Kidney (tissue), 14 donors: ENCODE results near the gene RAB3IP. TPM values are rescaled to one million over a fixed set of nuclear protein-coding genes. Genes with fewer than 3 reads are reported as not detected.

ENCODE experiments used
- DNase-seq, 5 donors: peaks; one replicate each; pipeline ENCODE4 v3.0.0-alpha.2; 2013 to 2020
- FAIRE-seq: peaks from 2 replicates; lab custom pipeline; 2012; peaks lifted over from hg19 to GRCh38; lab: Jason Lieb, UNC
- H3K27ac ChIP-seq, 2 donors: one replicate each; pipeline ENCODE4 v1.7.0; 2013; ENCODE audit warnings: low read depth in 2 of 2, low read length in 2 of 2, inconsistent platforms in 1 of 2
- H3K27me3 ChIP-seq: one replicate; pipeline ENCODE4 v1.7.1; 2013; ENCODE audit warnings: low read length, inconsistent platforms; ENCODE audit not compliant: control insufficient read depth, insufficient read depth
- H3K36me3 ChIP-seq, 3 donors: one replicate each; pipeline versions ENCODE4 v1.7.0 to v1.7.1; 2013; ENCODE audit warnings: low read length in 3 of 3, control low read depth in 1 of 3, inconsistent platforms in 1 of 3; ENCODE audit not compliant: insufficient read depth in 3 of 3, control insufficient read depth in 2 of 3
- H3K4me1 ChIP-seq, 3 donors: one replicate each; pipeline versions ENCODE4 v1.7.0 to v1.7.1; 2013; ENCODE audit warnings: low read length in 3 of 3, inconsistent platforms in 1 of 3, low read depth in 1 of 3; ENCODE audit not compliant: control insufficient read depth in 2 of 3, insufficient read depth in 2 of 3
- H3K4me3 ChIP-seq, 3 donors: one replicate each; pipeline versions ENCODE4 v1.7.0 to v1.8.1; 2013; ENCODE audit warnings: low read length in 3 of 3, control low read depth in 1 of 3, inconsistent platforms in 1 of 3
- H3K9ac ChIP-seq, 3 donors: one replicate each; pipeline versions ENCODE4 v1.7.0 to v1.7.1; 2013; ENCODE audit warnings: low read length in 3 of 3, control low read depth in 1 of 3, inconsistent platforms in 1 of 3
- H3K9me3 ChIP-seq, 3 donors: one replicate each; pipeline versions ENCODE4 v1.7.0 to v1.7.1; 2013; ENCODE audit warnings: low read length in 3 of 3, control low read depth in 1 of 3, inconsistent platforms in 1 of 3; ENCODE audit not compliant: control insufficient read depth in 2 of 3, insufficient read depth in 1 of 3
- intact Hi-C: fragments of 100-400 bp; cut with DNase I; formaldehyde crosslinking; loops from one replicate; pipeline ENCODE4 v1.11.1; 2022
- polyA plus RNA-seq: library from polyadenylated mRNA; stranded (reverse); fragments of 350-450 nt; fragmentation: Illumina TruSeq; extraction: RNeasy Lipid Tissue Mini Kit (QIAGEN cat#74804); gene quantifications from one replicate; pipeline ENCODE4 v1.2.3, GENCODE V29; 2014; ENCODE audit warnings: low read depth, low replicate concordance; ENCODE audit not compliant: insufficient read depth
- total RNA-seq: library from RNA; stranded (reverse); fragmentation: NEBNext Ultra II Directional; extraction: Animal tissue kit (Norgen Biotek cat#: 25700); gene quantifications from one replicate; pipeline ENCODE4 v1.2.1, GENCODE V29; 2021
- TF ChIP-seq, protein P1 (sequence below): IDR thresholded peaks from 3 replicates; pipeline ENCODE4 v1.5.1; 2012; ENCODE audit warnings: mild to moderate bottlenecking, moderate library complexity, borderline replicate concordance; ENCODE audit not compliant: insufficient read depth; ENCODE audit errors: extremely low read depth
- donor health status: control.
- donor health status: control.
- donor health status: control.
- donor health status: control.
- donor health status: control.
- donor health status: DM: yes; HTN: yes; CAD: no.
- donor health status: Normal renal cell carcinoma (clear cell type).

The RAB3IP gene
- total and polyA plus RNA-seq, 2 donors from 2014 or later = 58.4 to 73.6 TPM

DNA sequence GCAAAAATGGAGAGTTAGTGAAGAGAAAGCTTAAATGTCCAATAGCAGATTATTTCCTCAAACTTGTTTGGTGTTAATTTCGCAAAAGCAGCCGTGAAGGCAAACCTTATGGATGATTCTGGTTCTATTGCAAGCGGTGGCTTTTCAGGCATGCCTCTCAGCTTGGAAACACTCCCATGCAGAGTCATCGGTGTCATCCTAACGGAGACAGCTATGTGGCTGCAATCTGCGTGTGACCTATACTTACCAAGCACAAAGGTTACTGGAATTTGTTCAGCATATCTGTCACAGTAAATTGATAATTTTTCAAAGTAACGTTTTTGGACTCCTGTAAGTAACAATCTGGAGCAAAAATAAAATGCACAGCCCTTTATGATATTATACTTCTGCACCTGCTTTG is 44.5 kb upstream of the RAB3IP start:
- H3K27me3 ChIP-seq = no peaks in the 10 kb centered on the region
- H3K9me3 ChIP-seq = no peaks in the 10 kb centered on the region
- no peaks in the 10 kb centered on the region for H3K36me3 ChIP-seq
- no peak for DNase-seq
- TF ChIP-seq, protein P1, sequence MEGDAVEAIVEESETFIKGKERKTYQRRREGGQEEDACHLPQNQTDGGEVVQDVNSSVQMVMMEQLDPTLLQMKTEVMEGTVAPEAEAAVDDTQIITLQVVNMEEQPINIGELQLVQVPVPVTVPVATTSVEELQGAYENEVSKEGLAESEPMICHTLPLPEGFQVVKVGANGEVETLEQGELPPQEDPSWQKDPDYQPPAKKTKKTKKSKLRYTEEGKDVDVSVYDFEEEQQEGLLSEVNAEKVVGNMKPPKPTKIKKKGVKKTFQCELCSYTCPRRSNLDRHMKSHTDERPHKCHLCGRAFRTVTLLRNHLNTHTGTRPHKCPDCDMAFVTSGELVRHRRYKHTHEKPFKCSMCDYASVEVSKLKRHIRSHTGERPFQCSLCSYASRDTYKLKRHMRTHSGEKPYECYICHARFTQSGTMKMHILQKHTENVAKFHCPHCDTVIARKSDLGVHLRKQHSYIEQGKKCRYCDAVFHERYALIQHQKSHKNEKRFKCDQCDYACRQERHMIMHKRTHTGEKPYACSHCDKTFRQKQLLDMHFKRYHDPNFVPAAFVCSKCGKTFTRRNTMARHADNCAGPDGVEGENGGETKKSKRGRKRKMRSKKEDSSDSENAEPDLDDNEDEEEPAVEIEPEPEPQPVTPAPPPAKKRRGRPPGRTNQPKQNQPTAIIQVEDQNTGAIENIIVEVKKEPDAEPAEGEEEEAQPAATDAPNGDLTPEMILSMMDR = no peak
- no peak for FAIRE-seq
- H3K4me3 ChIP-seq = no peak overlapping the region
- H3K4me1 ChIP-seq = no peaks in the 10 kb centered on the region
- no peak overlapping the region for H3K27ac ChIP-seq
- H3K9ac ChIP-seq = no peak overlapping the region
- intact Hi-C loops = no loop called here

DNA sequence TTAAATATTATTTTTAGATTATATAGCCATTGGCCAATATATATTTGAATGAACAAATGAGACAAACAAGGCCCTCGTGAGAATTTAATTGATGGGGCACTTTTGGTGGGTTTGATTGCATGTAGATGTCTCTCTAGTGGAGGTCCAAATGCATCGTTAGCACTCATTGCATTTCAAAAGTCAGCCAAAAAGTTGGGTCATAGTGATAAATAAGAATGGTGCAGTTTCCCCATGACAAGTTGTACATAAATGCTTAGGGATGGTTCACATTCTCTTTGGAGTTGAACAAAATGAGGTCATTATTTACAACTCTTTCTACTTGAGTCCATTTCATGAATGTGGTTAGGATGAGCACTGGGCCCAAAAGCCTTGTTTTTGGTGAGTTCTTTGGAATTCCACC is 40.6 kb upstream of the RAB3IP start:
- Histone ChIP-seq H3K9ac (no peak overlapping the region), H3K4me3 (no peak overlapping the region), H3K27ac (no peak overlapping the region), H3K27me3 (no peaks in the 10 kb centered on the region), H3K36me3 (no peaks in the 10 kb centered on the region), H3K4me1 (no peaks in the 10 kb centered on the region), H3K9me3 (no peaks in the 10 kb centered on the region)
- TF ChIP-seq, protein P1 = no peak
- FAIRE-seq (no peak), DNase-seq (no peak)
- intact Hi-C loops = no loop called here

DNA sequence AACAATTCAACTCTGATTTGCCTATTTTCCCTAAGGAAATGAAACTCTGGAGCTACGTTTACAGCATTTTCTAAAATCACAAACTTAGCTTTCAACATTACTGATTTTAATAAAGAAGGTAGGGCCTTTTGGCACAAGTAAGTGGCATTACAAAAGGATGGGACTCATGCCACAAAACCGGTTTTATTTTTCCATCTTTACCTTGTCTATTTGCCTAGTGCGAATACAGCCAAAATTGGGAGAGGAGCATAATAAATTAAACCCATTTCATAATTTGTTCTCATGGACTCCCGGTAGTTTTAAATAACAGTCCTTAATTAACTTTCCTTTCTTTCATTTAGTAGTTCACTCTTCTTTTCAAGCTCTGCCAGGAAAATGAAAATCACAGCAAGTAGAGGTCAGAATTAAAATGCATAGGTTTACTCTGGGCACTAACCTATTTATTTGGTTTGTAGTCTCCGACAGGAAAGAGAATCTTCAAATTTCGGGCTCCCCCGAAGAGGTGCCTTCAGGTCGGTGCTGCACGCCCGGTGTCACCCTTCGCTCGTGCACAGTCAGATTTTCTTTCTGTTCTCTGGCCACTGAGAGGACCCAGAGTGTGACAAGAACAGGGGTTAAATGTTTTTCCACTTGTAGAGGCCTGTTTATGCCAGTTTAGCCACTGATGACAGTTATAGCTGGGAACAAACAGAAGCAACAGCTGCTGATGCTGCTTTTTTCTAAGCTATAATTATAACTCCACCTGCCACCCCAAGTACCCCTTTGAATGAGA is 39.7 kb upstream of the RAB3IP start, which contains the start of gene BEST3:
Gene BEST3 (minus strand): TSS at position 535 of the 772 bp plus-strand sequence. CDS start 1,505 bp downstream, outside the sequence.
- no peak for FAIRE-seq
- Histone ChIP-seq H3K27ac (no peak within 1 kb of the TSS), H3K9ac (no peak within 1 kb of the TSS), H3K9me3 (no peaks in the 10 kb centered on the region), H3K27me3 (no peaks in the 10 kb centered on the region), H3K36me3 (no peaks in the 10 kb centered on the region), H3K4me1 (no peaks in the 10 kb centered on the region), H3K4me3 (no peak within 1 kb of the TSS)
- DNase-seq = no peak
- TF ChIP-seq, protein P1 = no peak
- intact Hi-C loops = no loop called here
